Activated T-cell treated with anti-CD3 and anti-CD28 coated beads, Interleukin-2, amount 50 U/mL, for 72 hours (primary cell): ENCODE measurements around the gene CHRNB2. TPM values are rescaled to one million over a fixed set of nuclear protein-coding genes. Genes with fewer than 3 reads are reported as not detected.

Experiments
- ATAC-seq, 2 donors: fragments of 150-1000 bp; cut with Tn5 transposase; replicated peaks in 1 of 2; 2 replicates each; pipeline ENCODE4 v1.10.0; 2021; ENCODE audit warnings: moderate library complexity in 2 of 2, mild to moderate bottlenecking in 1 of 2
- DNase-seq, 2 donors: peaks; one replicate each; pipeline ENCODE4 v3.0.0; 2021 to 2022; ENCODE audit warnings: mixed read lengths in 1 of 2
- H3K27ac Mint-ChIP-seq: one replicate; pipeline ENCODE4 v1.8.0; 2022; ENCODE audit warnings: mild to moderate bottlenecking, moderate library complexity, mixed read lengths
- H3K27me3 Mint-ChIP-seq: one replicate; pipeline ENCODE4 v1.8.0; 2022; ENCODE audit warnings: low read depth, mixed read lengths
- H3K36me3 Mint-ChIP-seq, 2 donors: one replicate each; pipeline ENCODE4 v1.8.0; 2022; ENCODE audit warnings: mixed read lengths in 2 of 2, mild to moderate bottlenecking in 1 of 2; ENCODE audit not compliant: insufficient read depth in 2 of 2
- H3K4me1 Mint-ChIP-seq: one replicate; pipeline ENCODE4 v1.8.0; 2022; ENCODE audit warnings: low read depth, mixed read lengths
- H3K4me3 Mint-ChIP-seq, 2 donors: one replicate each; pipeline ENCODE4 v1.8.0; 2022; ENCODE audit warnings: mild to moderate bottlenecking in 2 of 2, mixed read lengths in 2 of 2, moderate library complexity in 2 of 2
- H3K9me3 Mint-ChIP-seq, 2 donors: one replicate each; pipeline ENCODE4 v1.8.0; 2022; ENCODE audit warnings: mixed read lengths in 2 of 2
- total RNA-seq, 2 donors: library from RNA; stranded (reverse); gene quantifications; one replicate each; pipeline ENCODE4 v1.2.3, GENCODE V29; 2022

Gene CHRNB2
- total RNA-seq, 2 donors from 2014 or later = 0.05 TPM; not detected in 1

- Mint-ChIP-seq H3K4me3 (no peak overlapping the region), H3K9me3 (no peaks in the 10 kb centered on the region), H3K27me3 (peaks cover 7% of the 10 kb centered on the region), H3K27ac (no peak overlapping the region), H3K4me1 (no peaks in the 10 kb centered on the region), H3K36me3 (peaks cover 5 to 7% of the 10 kb centered on the region in 2 donors)
- ATAC-seq (peak in 1 of 2 donors; percentile 3), DNase-seq (no peak)
These were observed 8.5 kb downstream of the CHRNB2 start for GRCh38 chr1:154575951-154576566.

- Mint-ChIP-seq H3K4me3 (no peak overlapping the region), H3K4me1 (no peaks in the 10 kb centered on the region), H3K9me3 (no peaks in the 10 kb centered on the region), H3K36me3 (peaks cover 5 to 10% of the 10 kb centered on the region in 2 donors), H3K27me3 (no peaks in the 10 kb centered on the region), H3K27ac (no peak overlapping the region)
- ATAC-seq (no peak), DNase-seq (no peak)
These were observed 9.9 kb downstream of the CHRNB2 start for GRCh38 chr1:154577346-154578057.

GRCh38 chr1:154578058-154578418, 10.5 kb downstream of the CHRNB2 start:
- H3K27me3 Mint-ChIP-seq = no peaks in the 10 kb centered on the region
- H3K9me3 Mint-ChIP-seq = no peaks in the 10 kb centered on the region
- H3K4me1 Mint-ChIP-seq = no peaks in the 10 kb centered on the region
- no peak overlapping the region for H3K4me3 Mint-ChIP-seq
- H3K36me3 Mint-ChIP-seq = peaks cover 5 to 12% of the 10 kb centered on the region in 2 donors
- no peak overlapping the region for H3K27ac Mint-ChIP-seq
- ATAC-seq = peak in 1 of 2 donors; percentile 3
- DNase-seq = no peak

GRCh38 chr1:154579374-154579773, 11.8 kb downstream of the CHRNB2 start:
- Mint-ChIP-seq H3K9me3 (no peaks in the 10 kb centered on the region), H3K4me1 (no peaks in the 10 kb centered on the region), H3K27ac (no peak overlapping the region), H3K4me3 (no peak overlapping the region), H3K27me3 (no peaks in the 10 kb centered on the region), H3K36me3 (peaks cover 9 to 20% of the 10 kb centered on the region in 2 donors)
- DNase-seq (no peak), ATAC-seq (no peak)

- H3K4me3 Mint-ChIP-seq = no peak overlapping the region
- H3K36me3 Mint-ChIP-seq = peaks cover 18 to 38% of the 10 kb centered on the region in 2 donors
- no peaks in the 10 kb centered on the region for H3K9me3 Mint-ChIP-seq
- DNase-seq = no peak
- H3K4me1 Mint-ChIP-seq = no peaks in the 10 kb centered on the region
- ATAC-seq = no peak
- no peaks in the 10 kb centered on the region for H3K27me3 Mint-ChIP-seq
- no peak overlapping the region for H3K27ac Mint-ChIP-seq
These were observed 14.2 kb downstream of the CHRNB2 start for GRCh38 chr1:154581766-154582165.

GRCh38 chr1:154582885-154583284, 15.3 kb downstream of the CHRNB2 start:
- no peak overlapping the region for H3K4me3 Mint-ChIP-seq
- no peaks in the 10 kb centered on the region for H3K27me3 Mint-ChIP-seq
- ATAC-seq (no peak), DNase-seq (no peak)
- H3K27ac Mint-ChIP-seq = no peak overlapping the region
- H3K9me3 Mint-ChIP-seq = no peaks in the 10 kb centered on the region
- peaks cover 19 to 47% of the 10 kb centered on the region in 2 donors for H3K36me3 Mint-ChIP-seq
- no peaks in the 10 kb centered on the region for H3K4me1 Mint-ChIP-seq

- H3K36me3 Mint-ChIP-seq = peaks cover 17 to 48% of the 10 kb centered on the region in 2 donors
- no peak overlapping the region for H3K4me3 Mint-ChIP-seq
- peak overlapping the region; percentile 55 for H3K27ac Mint-ChIP-seq
- no peaks in the 10 kb centered on the region for H3K9me3 Mint-ChIP-seq
- ATAC-seq = no peak
- no peaks in the 10 kb centered on the region for H3K27me3 Mint-ChIP-seq
- no peak for DNase-seq
- H3K4me1 Mint-ChIP-seq = no peaks in the 10 kb centered on the region
These were observed 16.2 kb downstream of the CHRNB2 start for GRCh38 chr1:154583773-154584172.

- H3K27ac Mint-ChIP-seq = peak overlapping the region; percentile 18
- no peak overlapping the region for H3K4me3 Mint-ChIP-seq
- H3K27me3 Mint-ChIP-seq = no peaks in the 10 kb centered on the region
- no peaks in the 10 kb centered on the region for H3K9me3 Mint-ChIP-seq
- DNase-seq (no peak), ATAC-seq (no peak)
- no peaks in the 10 kb centered on the region for H3K4me1 Mint-ChIP-seq
- H3K36me3 Mint-ChIP-seq = peaks cover 19 to 50% of the 10 kb centered on the region in 2 donors
These were observed 16.9 kb downstream of the CHRNB2 start for GRCh38 chr1:154584267-154584994.

GRCh38 chr1:154586231-154586630, 18.7 kb downstream of the CHRNB2 start:
- DNase-seq (no peak), ATAC-seq (no peak)
- no peak overlapping the region for H3K4me3 Mint-ChIP-seq
- no peaks in the 10 kb centered on the region for H3K9me3 Mint-ChIP-seq
- no peak overlapping the region for H3K27ac Mint-ChIP-seq
- peaks cover 2% of the 10 kb centered on the region for H3K4me1 Mint-ChIP-seq
- H3K27me3 Mint-ChIP-seq = no peaks in the 10 kb centered on the region
- H3K36me3 Mint-ChIP-seq = peaks cover 20 to 56% of the 10 kb centered on the region in 2 donors

- Mint-ChIP-seq H3K4me1 (peaks cover 4% of the 10 kb centered on the region), H3K27ac (no peak overlapping the region), H3K27me3 (no peaks in the 10 kb centered on the region), H3K4me3 (no peak overlapping the region), H3K36me3 (peaks cover 20 to 56% of the 10 kb centered on the region in 2 donors), H3K9me3 (no peaks in the 10 kb centered on the region)
- DNase-seq = no peak
- ATAC-seq = no peak
These were observed 19.1 kb downstream of the CHRNB2 start for GRCh38 chr1:154586641-154587040.

- Mint-ChIP-seq H3K4me1 (peaks cover 4% of the 10 kb centered on the region), H3K27me3 (no peaks in the 10 kb centered on the region), H3K36me3 (peaks cover 26 to 62% of the 10 kb centered on the region in 2 donors), H3K27ac (no peak overlapping the region), H3K9me3 (no peaks in the 10 kb centered on the region), H3K4me3 (no peak overlapping the region)
- DNase-seq (no peak), ATAC-seq (peak in 1 of 2 donors; percentile 36)
These were observed 22.2 kb downstream of the CHRNB2 start for GRCh38 chr1:154589780-154590179.

- Mint-ChIP-seq H3K27ac (peak overlapping the region; percentile 16), H3K36me3 (peaks cover 19 to 58% of the 10 kb centered on the region in 2 donors), H3K27me3 (no peaks in the 10 kb centered on the region), H3K9me3 (no peaks in the 10 kb centered on the region), H3K4me1 (peaks cover 4% of the 10 kb centered on the region), H3K4me3 (no peak overlapping the region)
- ATAC-seq = no peak
- DNase-seq = no peak
These were observed 23.2 kb downstream of the CHRNB2 start for GRCh38 chr1:154590756-154591155.

GRCh38 chr1:154591206-154591605, 23.6 kb downstream of the CHRNB2 start:
- Mint-ChIP-seq H3K36me3 (peaks cover 19 to 54% of the 10 kb centered on the region in 2 donors), H3K4me1 (peaks cover 4% of the 10 kb centered on the region), H3K9me3 (no peaks in the 10 kb centered on the region), H3K4me3 (no peak overlapping the region), H3K27me3 (no peaks in the 10 kb centered on the region), H3K27ac (no peak overlapping the region)
- DNase-seq = no peak
- ATAC-seq = no peak
